ENCODE results near the gene BBS9. TPM values are rescaled to one million over a fixed set of nuclear protein-coding genes. Genes with fewer than 3 reads are reported as not detected.

Gene BBS9
- 10 to 100 TPM; 17.8 to 27.5 (median 24.7) TPM for total RNA-seq

DNA sequence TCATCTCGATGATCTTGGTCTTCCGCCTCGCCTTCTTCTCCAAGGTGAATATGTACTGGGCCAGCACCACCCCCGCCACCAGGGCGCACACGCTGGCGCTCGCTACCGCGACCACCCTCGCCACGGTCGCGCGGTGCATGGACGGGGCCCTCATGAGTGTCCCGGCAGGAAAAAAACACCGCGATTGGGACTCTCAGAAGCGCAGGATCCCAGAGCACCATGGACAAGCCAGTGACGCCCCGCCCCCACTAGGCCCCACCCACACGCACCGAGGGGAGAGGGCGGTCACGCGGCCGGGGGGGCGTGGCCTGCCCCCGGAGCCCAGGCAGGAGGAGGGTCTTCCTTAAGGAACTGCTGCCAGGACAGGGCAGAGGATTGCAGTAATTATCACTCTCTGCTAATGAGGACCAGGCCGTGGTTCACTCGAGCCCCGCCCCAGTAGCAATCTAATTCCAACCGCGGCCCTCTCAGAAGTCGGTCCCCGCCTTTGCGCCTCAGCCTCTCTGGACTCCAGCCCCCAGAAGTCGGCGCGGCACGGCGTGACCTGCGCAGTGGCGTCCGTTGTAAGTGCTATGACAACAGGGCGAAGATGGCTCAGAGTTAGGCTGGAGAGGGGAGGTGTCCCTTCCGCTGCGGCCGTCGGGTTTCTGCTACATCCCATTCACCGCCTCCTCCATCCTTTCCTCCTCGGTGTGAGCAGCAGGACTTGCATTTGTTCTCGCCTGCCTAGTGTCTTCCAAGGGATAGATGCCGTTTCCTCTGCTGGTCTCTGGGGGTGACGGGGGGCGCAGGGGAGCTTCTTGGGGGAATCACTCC is at the start of gene BBS9:
Gene BBS9, plus strand, starts transcription at position 575 of the 816 bp plus-strand sequence. CDS start 16,689 bp downstream, outside the sequence.
- TF ChIP-seq, protein P1, sequence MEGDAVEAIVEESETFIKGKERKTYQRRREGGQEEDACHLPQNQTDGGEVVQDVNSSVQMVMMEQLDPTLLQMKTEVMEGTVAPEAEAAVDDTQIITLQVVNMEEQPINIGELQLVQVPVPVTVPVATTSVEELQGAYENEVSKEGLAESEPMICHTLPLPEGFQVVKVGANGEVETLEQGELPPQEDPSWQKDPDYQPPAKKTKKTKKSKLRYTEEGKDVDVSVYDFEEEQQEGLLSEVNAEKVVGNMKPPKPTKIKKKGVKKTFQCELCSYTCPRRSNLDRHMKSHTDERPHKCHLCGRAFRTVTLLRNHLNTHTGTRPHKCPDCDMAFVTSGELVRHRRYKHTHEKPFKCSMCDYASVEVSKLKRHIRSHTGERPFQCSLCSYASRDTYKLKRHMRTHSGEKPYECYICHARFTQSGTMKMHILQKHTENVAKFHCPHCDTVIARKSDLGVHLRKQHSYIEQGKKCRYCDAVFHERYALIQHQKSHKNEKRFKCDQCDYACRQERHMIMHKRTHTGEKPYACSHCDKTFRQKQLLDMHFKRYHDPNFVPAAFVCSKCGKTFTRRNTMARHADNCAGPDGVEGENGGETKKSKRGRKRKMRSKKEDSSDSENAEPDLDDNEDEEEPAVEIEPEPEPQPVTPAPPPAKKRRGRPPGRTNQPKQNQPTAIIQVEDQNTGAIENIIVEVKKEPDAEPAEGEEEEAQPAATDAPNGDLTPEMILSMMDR (IDR thresholded peaks at IDR 0.05; ENCODE audit: low read depth), result no peak

DNA sequence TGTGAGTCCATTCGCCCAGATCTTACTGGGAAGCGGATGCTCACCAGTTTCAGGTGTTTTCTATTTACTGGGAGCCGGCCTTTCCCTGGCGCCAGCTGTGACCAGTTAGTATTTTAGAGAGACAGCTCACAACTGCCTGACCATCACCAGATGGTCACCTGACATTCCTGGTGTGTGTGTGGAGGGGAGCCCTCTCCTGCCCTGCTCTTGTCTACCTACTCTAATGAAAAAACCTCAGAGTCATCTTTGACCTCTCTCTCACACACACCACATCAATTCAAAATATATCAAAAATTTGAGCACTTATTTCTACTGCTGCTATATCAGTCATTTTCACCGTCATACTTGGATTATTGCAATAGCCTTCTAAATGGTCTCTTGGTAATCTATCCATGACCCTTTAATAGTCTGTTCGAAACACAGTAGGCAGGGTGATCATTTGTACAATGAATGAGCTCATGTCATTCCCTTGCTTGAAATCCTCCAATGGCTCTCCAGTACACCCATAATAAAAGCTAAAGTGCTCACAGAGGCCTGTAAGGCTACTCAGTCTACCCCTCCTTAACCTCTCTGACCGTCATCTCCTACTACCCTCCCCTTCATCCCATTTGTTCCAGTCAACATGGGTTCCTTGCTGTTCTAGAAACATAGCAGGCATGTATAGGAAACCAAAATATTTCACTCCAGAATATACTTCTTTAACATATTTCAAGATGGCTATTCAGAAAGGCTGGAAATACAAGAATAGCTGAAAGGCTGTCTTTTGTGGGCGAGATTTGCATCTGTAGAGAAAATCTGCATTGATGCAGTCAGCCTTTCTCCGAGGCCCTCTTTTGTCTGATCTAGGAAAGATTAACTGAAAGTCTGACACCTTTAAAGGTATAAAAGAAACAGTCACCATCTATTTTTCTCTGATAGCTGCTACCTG is 49.3 kb upstream of the BBS9 start:
- TF ChIP-seq, protein P1 (IDR thresholded peaks at IDR 0.05; ENCODE audit: low read depth), result no peak

DNA sequence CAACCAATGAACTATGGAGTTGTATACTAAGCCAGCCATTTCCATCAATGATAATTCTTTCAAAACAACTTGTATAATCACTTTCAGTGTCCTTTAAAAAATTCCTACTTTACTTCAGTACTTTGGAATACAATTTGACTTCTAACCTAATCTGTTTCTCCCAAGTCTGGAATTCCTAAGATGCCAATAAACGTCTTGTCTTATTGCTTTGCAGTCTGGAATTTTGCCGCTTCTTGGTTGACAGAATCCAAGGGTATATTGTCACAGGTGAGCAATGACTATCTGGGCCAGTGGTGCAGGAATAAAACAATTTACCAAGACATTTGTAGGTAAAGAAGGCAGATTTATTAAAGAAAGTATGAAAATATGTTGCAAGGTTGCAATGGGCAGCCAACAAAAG is 42.0 kb upstream of the BBS9 start:
- TF ChIP-seq, protein P1 (IDR thresholded peaks at IDR 0.05; ENCODE audit: low read depth), result no peak

DNA sequence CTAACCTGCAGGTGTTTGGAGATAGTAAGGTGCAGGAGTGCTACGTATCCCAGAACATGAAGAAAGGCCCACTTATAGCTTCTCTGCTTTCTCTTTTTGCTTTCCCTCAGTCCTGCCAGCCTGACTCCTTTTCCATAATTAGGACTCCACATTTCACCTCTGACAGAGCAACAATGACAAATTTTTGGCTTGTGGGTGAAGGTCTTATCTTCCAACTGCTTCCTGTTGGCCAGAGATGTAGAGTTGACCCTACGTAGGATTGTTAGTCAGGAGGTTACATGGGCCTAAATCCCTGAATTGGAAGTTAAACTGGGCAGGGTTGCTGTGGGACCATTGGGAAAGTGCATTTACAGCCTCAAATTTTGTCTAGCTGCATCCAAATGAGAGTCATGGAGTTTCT is 41.5 kb upstream of the BBS9 start:
- TF ChIP-seq, protein P1 (IDR thresholded peaks at IDR 0.05; ENCODE audit: low read depth), result no peak

DNA sequence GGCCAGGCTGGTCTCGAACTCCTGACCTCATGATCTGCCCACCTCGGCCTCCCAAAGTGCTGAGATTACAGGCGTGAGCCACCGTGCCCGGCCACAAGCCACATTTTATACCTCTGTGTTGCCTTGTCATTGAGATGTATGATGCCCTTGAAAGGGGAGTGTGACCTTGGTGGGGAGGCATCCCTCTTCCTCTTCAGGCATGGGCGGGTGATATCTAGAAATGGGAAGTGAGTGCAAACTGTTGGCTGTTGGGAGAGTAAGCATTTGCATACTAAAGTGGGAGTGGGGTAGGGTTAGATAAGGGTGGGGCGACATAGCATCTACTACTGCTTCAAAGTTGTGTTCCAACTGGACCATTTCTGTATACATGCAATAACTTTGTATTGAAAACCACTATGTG is 40.2 kb upstream of the BBS9 start:
- TF ChIP-seq, protein P1 (IDR thresholded peaks at IDR 0.05; ENCODE audit: low read depth), result no peak

DNA sequence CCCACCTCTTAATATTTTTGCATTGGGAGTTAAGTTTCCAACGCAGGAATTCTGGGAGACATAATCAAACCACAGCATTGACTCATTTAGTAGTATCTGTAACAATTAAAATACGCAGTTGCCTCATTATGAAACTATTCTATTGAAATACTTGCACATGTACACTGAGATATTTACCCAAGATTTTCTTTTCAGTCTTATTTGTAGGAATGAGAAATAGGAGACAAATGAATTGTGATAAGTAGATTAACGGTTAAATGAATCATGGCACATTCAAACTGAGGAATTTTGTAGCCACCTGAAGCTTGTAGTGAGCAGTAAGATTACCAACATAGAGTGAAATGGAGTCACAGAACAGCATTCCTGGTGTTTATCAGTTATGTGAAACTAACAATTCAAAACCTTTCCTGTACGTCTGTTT is 38.2 kb upstream of the BBS9 start:
- TF ChIP-seq, protein P1 (IDR thresholded peaks at IDR 0.05; ENCODE audit: low read depth), result no peak

Measured in subcutaneous adipose tissue (tissue), 4 donors.